ENCODE results near the gene CSRNP2.

DNA sequence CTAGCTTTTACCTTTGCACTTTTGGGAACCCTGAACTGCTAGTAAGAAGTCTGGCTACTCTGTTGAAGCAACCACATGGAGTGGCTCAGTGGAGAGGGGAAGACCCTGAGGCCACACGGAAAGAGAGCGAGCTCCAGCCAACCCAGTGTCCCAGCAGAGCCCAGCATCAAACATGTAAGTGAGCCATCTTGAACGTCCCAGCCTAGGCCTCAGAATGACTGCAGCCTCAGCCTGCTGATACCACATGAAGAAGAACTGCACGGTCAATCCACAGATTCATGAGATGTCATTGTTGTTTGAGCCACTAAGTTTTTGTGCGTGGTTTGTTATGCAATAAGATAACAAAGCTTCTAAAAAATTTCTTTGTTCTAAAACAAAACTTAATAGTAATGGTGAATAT, 49.3 kb upstream of the CSRNP2 start:
- no peak for TF ChIP-seq SOX6 (IDR thresholded peaks at IDR 0.05)
- no peak for TF ChIP-seq SOX6 (CRISPR knock-in tag; IDR thresholded peaks at IDR 0.05)
- no peak for TF ChIP-seq ZNF747 (CRISPR knock-in tag; IDR thresholded peaks at IDR 0.05; ENCODE audit: borderline replicate concordance)
- no peak for TF ChIP-seq HES4 (CRISPR knock-in tag; IDR thresholded peaks at IDR 0.05; ENCODE audit: borderline replicate concordance)
- TF ChIP-seq MTA3 (CRISPR knock-in tag; IDR thresholded peaks at IDR 0.05) = no peak
- no peak for TF ChIP-seq ZNF12 (CRISPR knock-in tag; IDR thresholded peaks at IDR 0.05)
- no peak for TF ChIP-seq EZH2 (conservative IDR thresholded peaks at IDR 0.05; ENCODE audit: low read depth, low read length)
- TF ChIP-seq, protein P1, sequence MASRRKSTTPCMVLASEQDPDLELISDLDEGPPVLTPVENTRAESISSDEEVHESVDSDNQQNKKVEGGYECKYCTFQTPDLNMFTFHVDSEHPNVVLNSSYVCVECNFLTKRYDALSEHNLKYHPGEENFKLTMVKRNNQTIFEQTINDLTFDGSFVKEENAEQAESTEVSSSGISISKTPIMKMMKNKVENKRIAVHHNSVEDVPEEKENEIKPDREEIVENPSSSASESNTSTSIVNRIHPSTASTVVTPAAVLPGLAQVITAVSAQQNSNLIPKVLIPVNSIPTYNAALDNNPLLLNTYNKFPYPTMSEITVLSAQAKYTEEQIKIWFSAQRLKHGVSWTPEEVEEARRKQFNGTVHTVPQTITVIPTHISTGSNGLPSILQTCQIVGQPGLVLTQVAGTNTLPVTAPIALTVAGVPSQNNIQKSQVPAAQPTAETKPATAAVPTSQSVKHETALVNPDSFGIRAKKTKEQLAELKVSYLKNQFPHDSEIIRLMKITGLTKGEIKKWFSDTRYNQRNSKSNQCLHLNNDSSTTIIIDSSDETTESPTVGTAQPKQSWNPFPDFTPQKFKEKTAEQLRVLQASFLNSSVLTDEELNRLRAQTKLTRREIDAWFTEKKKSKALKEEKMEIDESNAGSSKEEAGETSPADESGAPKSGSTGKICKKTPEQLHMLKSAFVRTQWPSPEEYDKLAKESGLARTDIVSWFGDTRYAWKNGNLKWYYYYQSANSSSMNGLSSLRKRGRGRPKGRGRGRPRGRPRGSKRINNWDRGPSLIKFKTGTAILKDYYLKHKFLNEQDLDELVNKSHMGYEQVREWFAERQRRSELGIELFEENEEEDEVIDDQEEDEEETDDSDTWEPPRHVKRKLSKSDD (CRISPR knock-in tag; IDR thresholded peaks at IDR 0.05; ENCODE audit: low read depth) = no peak
- no peak for TF ChIP-seq ETV6 (CRISPR knock-in tag; conservative IDR thresholded peaks at IDR 0.05)
- TF ChIP-seq ZNF24 (IDR thresholded peaks at IDR 0.05) = no peak
- no peak for TF ChIP-seq U2AF2 (IDR thresholded peaks at IDR 0.05; ENCODE audit: low read depth, low read length)
- TF ChIP-seq CTCF (CRISPR knock-in tag; IDR thresholded peaks at IDR 0.05) = no peak
- no peak for TF ChIP-seq ZNF670 (CRISPR knock-in tag; IDR thresholded peaks at IDR 0.05; ENCODE audit: borderline replicate concordance)
- TF ChIP-seq CREM (IDR thresholded peaks at IDR 0.05) = no peak
- TF ChIP-seq CREM (CRISPR knock-in tag; IDR thresholded peaks at IDR 0.05) = no peak

All from HepG2 (cell line).